Breast epithelium (tissue), 4 donors: ENCODE data around the gene PCYT1B. TPM values are rescaled to one million over a fixed set of nuclear protein-coding genes. Genes with fewer than 3 reads are reported as not detected.
"Not testable (repeated sequence)": the region's sequence is repeated elsewhere in the genome, so short reads cannot be mapped to it uniquely, and the experiment has no call there.

Experiments used
- DNase-seq, 2 donors: peaks; one replicate each; pipeline ENCODE4 v3.0.0-alpha.2; 2019; ENCODE audit warnings: low spot score in 2 of 2
- H3K27ac ChIP-seq, 2 donors: fragments of 200-600 bp; sonication (generic) in 1 of 2; one replicate each; pipeline ENCODE4 v1.5.1; 2016 to 2019; ENCODE audit warnings: mild to moderate bottlenecking in 1 of 2
- H3K27me3 ChIP-seq, 2 donors: fragments of 200-600 bp; sonication (generic) in 1 of 2; one replicate each; pipeline versions ENCODE4 v1.5.1 to v1.6.0; 2017 to 2019; ENCODE audit warnings: control low read depth in 1 of 2, mild to moderate bottlenecking in 1 of 2
- H3K36me3 ChIP-seq: fragments of 200-600 bp; one replicate; pipeline ENCODE4 v1.5.1; 2019
- H3K4me1 ChIP-seq, 2 donors: fragments of 200-600 bp; sonication (generic); one replicate each; pipeline ENCODE4 v1.5.1; 2016 to 2019; ENCODE audit warnings: control low read depth in 1 of 2
- H3K4me3 ChIP-seq, 3 donors: fragments of 200-600 bp; sonication (generic); 1 replicate in 2 of 3; 2 replicates in 1 of 3; pipeline ENCODE4 v1.5.1; 2016 to 2019; ENCODE audit warnings: mild to moderate bottlenecking in 3 of 3, moderate library complexity in 2 of 3
- H3K9me3 ChIP-seq, 2 donors: fragments of 200-600 bp; sonication (generic) in 1 of 2; one replicate each; pipeline ENCODE4 v1.5.1; 2016 to 2019; ENCODE audit warnings: control low read depth in 1 of 2
- POLR2A ChIP-seq: fragments of 450-650 bp; IDR thresholded peaks from one replicate; pipeline ENCODE4 v1.6.1; 2016; ENCODE audit warnings: antibody characterized with exemption, mild to moderate bottlenecking, moderate library complexity
- POLR2AphosphoS5 ChIP-seq, 3 donors: sonication (generic); formaldehyde crosslinking; IDR thresholded peaks; one replicate each; pipeline ENCODE4 v1.6.1; 2017; ENCODE audit warnings: antibody characterized with exemption in 3 of 3
- intact Hi-C: fragments of 100-400 bp; cut with DNase I; formaldehyde crosslinking; loops from one replicate; pipeline ENCODE4 v1.15.1; 2023; ENCODE audit warnings: low total_unique reads
- total RNA-seq, 3 donors: library from RNA; depleted of rRNA; stranded (reverse); fragments of >200 nt; gene quantifications; one replicate each; pipeline ENCODE4 v1.1.0, GENCODE V29; 2016
- TF ChIP-seq, protein P1 (sequence below), 3 donors: fragments of 450-650 bp; IDR thresholded peaks; one replicate each; pipeline ENCODE4 v1.5.1; 2016 to 2017; ENCODE audit warnings: antibody characterized with exemption in 3 of 3, mild to moderate bottlenecking in 3 of 3, moderate library complexity in 3 of 3

Gene PCYT1B
- total RNA-seq, 3 donors from 2014 or later, result 0.16 to 0.73 (median 0.33) TPM

- TF ChIP-seq, protein P1, sequence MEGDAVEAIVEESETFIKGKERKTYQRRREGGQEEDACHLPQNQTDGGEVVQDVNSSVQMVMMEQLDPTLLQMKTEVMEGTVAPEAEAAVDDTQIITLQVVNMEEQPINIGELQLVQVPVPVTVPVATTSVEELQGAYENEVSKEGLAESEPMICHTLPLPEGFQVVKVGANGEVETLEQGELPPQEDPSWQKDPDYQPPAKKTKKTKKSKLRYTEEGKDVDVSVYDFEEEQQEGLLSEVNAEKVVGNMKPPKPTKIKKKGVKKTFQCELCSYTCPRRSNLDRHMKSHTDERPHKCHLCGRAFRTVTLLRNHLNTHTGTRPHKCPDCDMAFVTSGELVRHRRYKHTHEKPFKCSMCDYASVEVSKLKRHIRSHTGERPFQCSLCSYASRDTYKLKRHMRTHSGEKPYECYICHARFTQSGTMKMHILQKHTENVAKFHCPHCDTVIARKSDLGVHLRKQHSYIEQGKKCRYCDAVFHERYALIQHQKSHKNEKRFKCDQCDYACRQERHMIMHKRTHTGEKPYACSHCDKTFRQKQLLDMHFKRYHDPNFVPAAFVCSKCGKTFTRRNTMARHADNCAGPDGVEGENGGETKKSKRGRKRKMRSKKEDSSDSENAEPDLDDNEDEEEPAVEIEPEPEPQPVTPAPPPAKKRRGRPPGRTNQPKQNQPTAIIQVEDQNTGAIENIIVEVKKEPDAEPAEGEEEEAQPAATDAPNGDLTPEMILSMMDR (IDR thresholded peaks at IDR 0.05), result no peak
- TF ChIP-seq POLR2A, result no peak
- no peak for TF ChIP-seq POLR2AphosphoS5 (IDR thresholded peaks at IDR 0.05)
- peaks cover 0 to 23% of the 10 kb centered on the region in 2 donors for H3K27me3 ChIP-seq
- no peak for DNase-seq
These were observed 11.3 kb upstream of the PCYT1B start for GRCh38 chrX:24658421-24658820.

GRCh38 chrX:24657671-24658386 is 10.7 kb upstream of the PCYT1B start:
- no peaks in the 10 kb centered on the region for H3K9me3 ChIP-seq
- peaks cover 0 to 17% of the 10 kb centered on the region in 2 donors for H3K27me3 ChIP-seq
- intact Hi-C loops, result no loop called here
- H3K4me3 ChIP-seq, result no peak overlapping the region
- no peaks in the 10 kb centered on the region for H3K36me3 ChIP-seq
- H3K4me1 ChIP-seq, result no peaks in the 10 kb centered on the region
- DNase-seq, result no peak
- H3K27ac ChIP-seq, result no peak overlapping the region
- TF ChIP-seq, protein P1 (IDR thresholded peaks at IDR 0.05), result no peak
- TF ChIP-seq POLR2AphosphoS5 (IDR thresholded peaks at IDR 0.05), result no peak
- no peak for TF ChIP-seq POLR2A

More at GRCh38 chrX:24658421-24658820, 11.3 kb upstream of the PCYT1B start:
- intact Hi-C loops, result no loop called here
- no peak overlapping the region for H3K27ac ChIP-seq
- no peak overlapping the region for H3K4me3 ChIP-seq
- no peaks in the 10 kb centered on the region for H3K4me1 ChIP-seq
- H3K9me3 ChIP-seq, result no peaks in the 10 kb centered on the region
- no peaks in the 10 kb centered on the region for H3K36me3 ChIP-seq

DNA sequence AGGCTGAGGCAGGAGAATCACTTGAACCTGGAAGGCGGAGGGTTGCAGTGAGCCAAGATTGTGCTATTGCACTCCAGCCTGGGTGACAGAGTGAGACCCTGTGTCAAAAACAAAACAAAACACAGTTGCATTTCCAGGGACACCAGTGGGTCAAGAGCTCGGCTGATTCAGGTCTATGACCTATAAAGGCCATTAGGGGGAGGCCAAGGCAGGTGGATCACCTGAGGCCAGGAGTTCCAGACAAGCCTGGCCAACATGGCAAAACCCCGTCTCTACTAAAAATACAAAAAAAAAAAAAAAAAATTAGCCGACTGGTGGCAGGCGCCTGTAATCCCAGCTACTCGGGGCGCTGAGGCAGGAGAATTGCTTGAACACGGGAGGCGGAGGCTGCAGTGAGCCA is 8.5 kb upstream of the PCYT1B start:
- H3K27ac ChIP-seq, DNase-seq, H3K9me3 ChIP-seq, H3K4me1 ChIP-seq, H3K36me3 ChIP-seq, H3K4me3 ChIP-seq, H3K27me3 ChIP-seq, intact Hi-C loops: not testable (repeated sequence)

GRCh38 chrX:24651783-24652182 is 4.6 kb upstream of the PCYT1B start:
- Histone ChIP-seq H3K36me3 (no peaks in the 10 kb centered on the region), H3K4me1 (no peaks in the 10 kb centered on the region), H3K27ac (no peak overlapping the region), H3K4me3 (no peak overlapping the region), H3K9me3 (no peaks in the 10 kb centered on the region), H3K27me3 (peaks cover 0 to 21% of the 10 kb centered on the region in 2 donors)
- no peak for DNase-seq
- TF ChIP-seq, protein P1 (IDR thresholded peaks at IDR 0.05), result no peak
- TF ChIP-seq POLR2A, result no peak
- intact Hi-C loops, result loop anchor here (2.0 kb wide), 1 partner anchor 19 kb away; no protein-coding TSS in a partner anchor

GRCh38 chrX:24648495-24648894 is 1.3 kb upstream of the PCYT1B start:
- peaks cover 0 to 39% of the 10 kb centered on the region in 2 donors for H3K27me3 ChIP-seq
- H3K36me3 ChIP-seq, result no peaks in the 10 kb centered on the region
- no peak overlapping the region for H3K4me3 ChIP-seq
- DNase-seq, result no peak
- TF ChIP-seq POLR2A, result no peak
- no peak for TF ChIP-seq POLR2AphosphoS5 (IDR thresholded peaks at IDR 0.05)
- TF ChIP-seq, protein P1 (IDR thresholded peaks at IDR 0.05), result no peak
- intact Hi-C loops, result no loop called here
- H3K27ac ChIP-seq, result no peak overlapping the region
- no peaks in the 10 kb centered on the region for H3K9me3 ChIP-seq
- H3K4me1 ChIP-seq, result no peaks in the 10 kb centered on the region
